Measurements from ENCODE around the gene PSEN1.
"Not testable (repeated sequence)": the region's sequence is repeated elsewhere in the genome, so short reads cannot be mapped to it uniquely, and the experiment has no call there.

DNA sequence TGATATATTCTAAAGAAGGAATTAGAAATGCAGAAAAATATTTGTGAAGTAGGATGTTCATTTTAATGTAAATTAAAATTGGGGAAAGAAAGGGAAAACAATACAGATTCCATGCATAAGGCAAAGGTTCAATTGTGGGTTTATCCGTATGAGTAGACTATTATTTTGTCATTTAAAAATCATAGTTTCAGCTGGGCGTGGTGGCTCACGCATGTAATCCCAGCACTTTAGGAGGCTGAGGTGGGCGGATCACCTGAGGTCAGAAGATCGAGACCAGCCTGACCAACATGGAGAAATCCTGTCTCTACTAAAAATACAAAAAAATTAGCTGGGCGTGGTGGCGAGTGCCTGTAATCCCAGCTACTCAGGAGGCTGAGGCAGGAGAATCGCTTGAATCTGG lies 44.7 kb downstream of the PSEN1 start:
- not testable (repeated sequence) for TF ChIP-seq POLR2AphosphoS5, POLR2A, TAF1, POU2F2 (IDR thresholded peaks at IDR 0.05; ENCODE audit: low read depth, low read length)

All from GM12891 (cell line).